Esophagus squamous epithelium (tissue), 5 donors: ENCODE measurements around the gene POC5. TPM values are rescaled to one million over a fixed set of nuclear protein-coding genes. Genes with fewer than 3 reads are reported as not detected.

Experiments used
- DNase-seq: peaks from one replicate; lab custom pipeline; 2025; lab: John Stamatoyannopoulos, UW
- H3K27ac ChIP-seq, 4 donors: fragments of 200-600 bp; sonication (generic); one replicate each; pipeline ENCODE4 v1.5.1; 2016 to 2019; ENCODE audit warnings: mild to moderate bottlenecking in 1 of 4
- H3K27me3 ChIP-seq, 4 donors: fragments of 200-600 bp; sonication (generic); 1 replicate in 3 of 4; 2 replicates in 1 of 4; pipeline versions ENCODE4 v1.5.1 to v1.6.0; 2017 to 2021; ENCODE audit warnings: antibody characterized with exemption in 1 of 4
- H3K36me3 ChIP-seq, 3 donors: fragments of 200-600 bp; sonication (generic); one replicate each; pipeline ENCODE4 v1.5.1; 2016 to 2019
- H3K4me1 ChIP-seq, 3 donors: fragments of 200-600 bp; sonication (generic); one replicate each; pipeline ENCODE4 v1.5.1; 2017 to 2019
- H3K4me3 ChIP-seq, 4 donors: fragments of 200-600 bp; sonication (generic); 1 replicate in 3 of 4; 2 replicates in 1 of 4; pipeline ENCODE4 v1.5.1; 2016 to 2019; ENCODE audit warnings: mild to moderate bottlenecking in 2 of 4, moderate library complexity in 1 of 4
- H3K9me3 ChIP-seq, 3 donors: fragments of 200-600 bp; sonication (generic); one replicate each; pipeline ENCODE4 v1.5.1; 2016 to 2019
- CTCF ChIP-seq, 6 experiments: fragments of 450-650 bp in 4 of 6; fragments of 200-600 bp in 2 of 6; sonication (generic) in 2 of 6; IDR thresholded peaks; one replicate each; pipeline ENCODE4 v1.5.1; 2016 to 2019; ENCODE audit warnings: antibody characterized with exemption in 6 of 6, mild to moderate bottlenecking in 4 of 6, moderate library complexity in 4 of 6
- POLR2A ChIP-seq, 4 donors: fragments of 450-650 bp; IDR thresholded peaks; one replicate each; pipeline ENCODE4 v1.6.1; 2017; ENCODE audit warnings: antibody characterized with exemption in 4 of 4, mild to moderate bottlenecking in 4 of 4, moderate library complexity in 3 of 4
- WGBS, 2 donors: methylation state at CpG; one replicate each; pipeline ENCODE4 v1.1.5; 2018; 5-methylcytosine and 5-hydroxymethylcytosine counted together
- intact Hi-C: fragments of 100-400 bp; cut with DNase I; formaldehyde crosslinking; loops from one replicate; pipeline ENCODE4 v1.15.0; 2022
- total RNA-seq, 4 donors: library from RNA; depleted of rRNA; stranded (reverse); fragments of >200 nt; gene quantifications; one replicate each; pipeline ENCODE4 v1.1.0, GENCODE V29; 2016
- donor health status: DM: yes; HTN: yes; CAD: no.

Gene POC5
- total RNA-seq, 4 donors from 2014 or later: 1.9 to 16.9 (median 9.3) TPM

GRCh38 chr5:75668977-75669689 lies 48.1 kb downstream of the POC5 start:
- Histone ChIP-seq H3K27ac (peak overlapping the region in 3 of 4 donors; percentile 8 to 74 (median 73)), H3K36me3 (peaks cover 0 to 16% (median 0%) of the 10 kb centered on the region in 3 donors), H3K27me3 (no peaks in the 10 kb centered on the region), H3K4me3 (peak overlapping the region in 2 of 4 donors; percentile 27 to 45), H3K4me1 (peaks cover 0 to 18% (median 0%) of the 10 kb centered on the region in 3 donors), H3K9me3 (no peaks in the 10 kb centered on the region)
- 24 to 46% methylated on average over 9 to 10 of the region's 10 CpGs for WGBS, 2 donors
- no peak for DNase-seq
- intact Hi-C loops: no loop called here
- TF ChIP-seq POLR2A (IDR thresholded peaks at IDR 0.05) (no peak), CTCF (IDR thresholded peaks at IDR 0.05) (no peak)

- Histone ChIP-seq H3K9me3 (no peaks in the 10 kb centered on the region), H3K27ac (peak overlapping the region in 2 of 4 donors; percentile 8 to 73), H3K36me3 (peaks cover 0 to 12% (median 0%) of the 10 kb centered on the region in 3 donors), H3K27me3 (no peaks in the 10 kb centered on the region), H3K4me3 (no peak overlapping the region), H3K4me1 (peaks cover 0 to 18% (median 0%) of the 10 kb centered on the region in 3 donors)
- intact Hi-C loops: no loop called here
- no peak for TF ChIP-seq CTCF (IDR thresholded peaks at IDR 0.05)
- 82 to 85% methylated on average over 1 of the region's 2 CpGs for WGBS, 2 donors
- no peak for DNase-seq
Observed at GRCh38 chr5:75668445-75668844, 48.8 kb downstream of the POC5 start.

GRCh38 chr5:75667586-75667985 lies 49.7 kb downstream of the POC5 start:
- H3K27me3 ChIP-seq: no peaks in the 10 kb centered on the region
- H3K4me3 ChIP-seq: no peak overlapping the region
- 48 to 60% methylated on average over 2 of the region's 2 CpGs for WGBS, 2 donors
- H3K27ac ChIP-seq: no peak overlapping the region
- peaks cover 0 to 18% (median 0%) of the 10 kb centered on the region in 3 donors for H3K4me1 ChIP-seq
- TF ChIP-seq CTCF (IDR thresholded peaks at IDR 0.05) (no peak), POLR2A (IDR thresholded peaks at IDR 0.05) (no peak)
- DNase-seq: no peak
- intact Hi-C loops: no loop called here
- H3K9me3 ChIP-seq: no peaks in the 10 kb centered on the region
- peaks cover 0 to 3% (median 0%) of the 10 kb centered on the region in 3 donors for H3K36me3 ChIP-seq

GRCh38 chr5:75666801-75667200 lies 50.4 kb downstream of the POC5 start:
- WGBS, 2 donors: 89 to 91% methylated on average over 6 of the region's 6 CpGs
- Histone ChIP-seq H3K36me3 (no peaks in the 10 kb centered on the region), H3K27ac (no peak overlapping the region), H3K4me1 (peaks cover 0 to 18% (median 0%) of the 10 kb centered on the region in 3 donors), H3K9me3 (no peaks in the 10 kb centered on the region), H3K27me3 (no peaks in the 10 kb centered on the region), H3K4me3 (no peak overlapping the region)
- TF ChIP-seq POLR2A (IDR thresholded peaks at IDR 0.05): no peak
- no peak for TF ChIP-seq CTCF (IDR thresholded peaks at IDR 0.05)
- intact Hi-C loops: no loop called here
- no peak for DNase-seq

GRCh38 chr5:75664979-75665378 lies 52.3 kb downstream of the POC5 start:
- DNase-seq: no peak
- Histone ChIP-seq H3K27ac (no peak overlapping the region), H3K9me3 (no peaks in the 10 kb centered on the region), H3K36me3 (no peaks in the 10 kb centered on the region), H3K4me1 (peaks cover 0 to 18% (median 0%) of the 10 kb centered on the region in 3 donors), H3K4me3 (no peak overlapping the region), H3K27me3 (no peaks in the 10 kb centered on the region)
- intact Hi-C loops: no loop called here
- TF ChIP-seq POLR2A (IDR thresholded peaks at IDR 0.05): no peak
- TF ChIP-seq CTCF (IDR thresholded peaks at IDR 0.05): no peak
- WGBS, 2 donors: 88 to 95% methylated on average over 2 of the region's 2 CpGs
